HG02642 (cell line): ENCODE results near the gene FAM98B.
"Not testable (repeated sequence)": the region's sequence is repeated elsewhere in the genome, so short reads cannot be mapped to it uniquely, and the experiment has no call there.

Source experiments
- ATAC-seq: cut with Tn5 transposase; IDR thresholded peaks from one replicate; pipeline ENCODE4 v1.9.1; 2021; ENCODE audit warnings: mild to moderate bottlenecking; ENCODE audit not compliant: unreplicated experiment, poor library complexity

FAM98B gene

GRCh38 chr15:38453971-38454695 lies at the start of gene FAM98B:
Gene FAM98B, plus strand, starts transcription at chr15:38454127. Its CDS starts 35 bp downstream, at chr15:38454162.
- peak; percentile 94 for ATAC-seq

DNA sequence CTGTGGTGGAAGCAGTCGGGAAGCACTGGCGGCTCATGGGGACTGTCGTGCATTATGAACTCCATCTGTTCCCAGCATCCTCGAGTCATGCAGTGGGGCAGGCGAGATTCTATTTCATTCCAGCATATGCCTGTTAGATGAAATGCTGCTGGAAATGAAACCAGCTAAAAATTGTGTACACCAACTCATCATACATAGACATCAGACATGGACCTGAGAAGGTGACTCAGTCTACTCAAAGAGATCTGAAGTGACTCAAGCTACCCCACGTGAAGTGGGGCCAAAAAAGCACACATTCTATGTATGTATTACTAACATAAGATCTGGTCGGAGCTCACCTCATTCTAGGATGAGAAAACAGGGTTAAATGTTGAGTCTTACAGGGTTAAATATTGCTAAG lies 47.5 kb upstream of the FAM98B start:
- ATAC-seq = no peak

DNA sequence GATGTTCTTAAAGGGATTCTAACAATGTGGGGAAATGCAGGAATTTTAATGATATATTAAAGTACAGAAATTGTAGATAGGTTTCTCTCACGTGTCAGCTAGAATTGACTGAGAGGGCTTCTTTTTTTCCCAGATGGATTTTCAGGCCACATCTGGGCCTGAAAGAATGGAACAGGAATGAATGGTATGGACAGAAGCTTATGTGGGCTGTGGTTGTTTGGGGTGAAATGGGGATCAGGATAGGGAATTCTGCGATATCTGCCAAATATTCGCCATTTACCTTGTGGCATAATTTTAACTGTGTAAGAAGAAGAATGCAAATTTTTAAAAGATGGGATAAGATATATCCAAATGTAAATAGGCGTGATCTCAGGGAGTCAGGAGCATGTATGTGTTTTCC lies 45.4 kb upstream of the FAM98B start:
- ATAC-seq = no peak

- ATAC-seq = no peak
Observed at GRCh38 chr15:38411902-38412301, 42.0 kb upstream of the FAM98B start.

DNA sequence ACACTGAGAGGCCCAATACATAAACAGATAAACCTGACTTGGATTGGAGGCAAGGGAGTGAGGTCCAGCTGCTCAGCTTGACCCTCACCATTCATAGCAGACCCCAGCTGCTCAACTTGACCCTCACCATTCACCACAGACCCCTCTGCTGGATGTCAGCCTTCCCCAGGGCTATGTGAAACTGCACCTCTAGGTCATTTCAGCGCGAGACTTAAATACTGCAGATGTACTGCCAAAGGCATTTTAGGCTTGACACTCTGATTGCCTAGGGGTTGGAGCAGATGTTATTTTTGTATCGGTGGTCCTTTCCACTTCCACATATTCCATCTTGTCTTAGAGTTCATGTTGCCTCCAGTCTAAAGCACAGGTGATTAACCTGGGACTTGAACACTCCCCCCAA lies 41.5 kb upstream of the FAM98B start:
- ATAC-seq = no peak

DNA sequence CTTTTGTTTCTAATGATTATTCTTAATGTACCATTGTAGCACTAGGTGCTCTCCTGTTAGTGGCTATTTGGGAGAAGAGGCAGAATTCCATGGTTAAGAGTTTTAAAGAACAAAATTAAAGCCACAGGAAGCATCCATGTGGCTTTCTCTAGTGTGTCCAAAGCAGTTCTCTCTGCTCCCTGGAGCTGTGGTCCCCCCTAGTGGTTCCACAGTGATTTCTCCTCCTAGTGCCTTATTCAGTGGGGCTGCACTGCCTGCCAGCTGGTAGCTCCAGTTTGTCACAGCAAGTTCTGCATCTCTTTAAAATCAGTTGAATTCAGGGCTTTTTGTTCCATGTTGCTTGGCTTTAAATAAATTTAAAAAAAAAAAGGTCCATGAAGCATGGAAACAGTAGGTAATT lies 39.6 kb upstream of the FAM98B start:
- ATAC-seq = peak; percentile 57

DNA sequence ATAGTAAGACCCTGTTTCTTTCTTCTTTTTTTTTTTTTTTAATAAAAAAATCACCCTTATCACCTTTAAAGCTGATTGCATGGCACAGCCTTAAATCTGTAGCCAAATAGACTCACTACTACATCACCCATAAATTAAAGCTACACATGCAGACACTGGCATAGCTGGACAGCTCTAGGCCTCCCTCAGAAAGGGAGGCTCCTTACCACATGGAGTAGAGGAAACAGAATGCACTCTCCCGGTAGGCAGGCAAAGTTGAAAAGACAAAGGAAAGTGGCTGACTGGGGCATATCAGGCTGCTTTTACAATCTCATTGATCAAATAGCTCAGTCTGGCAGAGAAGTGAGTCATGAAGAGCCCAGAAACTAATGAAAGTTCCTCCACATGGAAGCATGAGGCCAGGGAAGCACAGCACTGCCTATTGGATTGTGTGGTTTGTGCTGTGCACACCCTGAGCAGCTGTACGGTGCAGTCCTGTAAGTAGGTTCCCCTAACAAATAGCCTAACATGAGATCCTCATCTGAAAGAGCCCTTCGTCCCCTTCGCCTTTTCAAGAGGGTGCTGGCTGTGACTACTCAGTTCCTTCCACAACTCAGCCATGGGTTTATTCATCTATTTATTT lies 32.7 kb upstream of the FAM98B start:
- ATAC-seq = no peak

DNA sequence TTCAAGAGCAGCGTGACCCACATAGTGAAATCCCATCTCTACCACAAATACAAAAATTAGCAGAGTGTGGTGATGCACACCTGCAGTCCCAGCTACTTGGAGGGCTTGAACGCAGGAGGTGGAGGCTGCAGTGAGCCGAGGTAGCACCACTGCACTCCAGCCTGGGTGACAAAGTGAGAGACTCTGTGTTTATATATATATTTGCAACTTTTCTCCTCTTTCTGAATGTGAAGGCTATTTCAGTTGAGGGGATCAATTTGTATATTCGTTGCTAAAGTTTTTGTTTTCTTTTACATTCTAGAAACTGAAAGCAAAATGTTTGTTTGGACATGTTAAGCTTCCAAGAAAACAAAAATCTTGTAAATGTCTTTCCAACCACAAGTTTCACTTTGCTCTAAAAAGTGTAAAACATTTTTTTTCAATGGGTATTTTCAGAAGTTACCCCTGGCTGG lies 29.8 kb upstream of the FAM98B start:
- peak; percentile 69 for ATAC-seq

DNA sequence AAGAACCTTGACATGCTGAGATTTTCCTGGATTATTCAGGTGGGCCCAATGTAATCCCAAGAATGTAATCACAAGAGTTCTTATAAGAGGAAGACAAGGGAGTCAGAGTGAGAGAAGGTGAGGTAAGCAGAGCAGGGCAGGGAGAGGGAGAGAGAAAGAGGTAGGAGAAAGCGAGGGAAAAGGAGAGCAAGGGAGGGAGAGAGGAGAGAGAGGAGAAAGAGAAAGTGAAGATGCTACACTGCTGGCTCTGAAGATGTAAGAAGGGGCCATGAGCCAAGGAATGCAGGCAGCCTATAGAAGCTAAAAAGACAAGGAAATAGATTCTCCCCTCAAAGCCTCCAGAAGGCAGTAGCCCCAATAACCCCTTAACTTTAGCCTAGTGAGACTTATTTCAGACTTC lies 28.7 kb upstream of the FAM98B start:
- no peak for ATAC-seq

DNA sequence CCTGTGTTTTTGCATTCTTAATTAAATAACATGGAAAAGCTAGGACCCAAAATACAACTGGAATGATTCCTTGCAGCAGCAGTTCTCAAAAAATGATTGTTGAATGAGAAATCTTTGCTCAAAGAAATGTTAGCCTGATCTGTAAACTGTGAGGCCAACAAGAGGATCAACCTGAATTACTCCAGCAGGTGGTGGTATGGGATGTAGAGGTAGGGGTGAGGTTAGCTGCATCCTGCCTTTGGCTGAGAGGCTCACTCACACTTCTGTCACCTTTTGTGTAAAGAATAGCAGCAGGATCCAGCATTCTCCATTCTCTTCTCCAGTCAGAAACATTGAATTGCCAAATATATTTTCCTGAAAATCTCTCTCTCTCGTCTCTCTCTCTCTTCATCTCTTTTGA lies 26.5 kb upstream of the FAM98B start:
- ATAC-seq = no peak

DNA sequence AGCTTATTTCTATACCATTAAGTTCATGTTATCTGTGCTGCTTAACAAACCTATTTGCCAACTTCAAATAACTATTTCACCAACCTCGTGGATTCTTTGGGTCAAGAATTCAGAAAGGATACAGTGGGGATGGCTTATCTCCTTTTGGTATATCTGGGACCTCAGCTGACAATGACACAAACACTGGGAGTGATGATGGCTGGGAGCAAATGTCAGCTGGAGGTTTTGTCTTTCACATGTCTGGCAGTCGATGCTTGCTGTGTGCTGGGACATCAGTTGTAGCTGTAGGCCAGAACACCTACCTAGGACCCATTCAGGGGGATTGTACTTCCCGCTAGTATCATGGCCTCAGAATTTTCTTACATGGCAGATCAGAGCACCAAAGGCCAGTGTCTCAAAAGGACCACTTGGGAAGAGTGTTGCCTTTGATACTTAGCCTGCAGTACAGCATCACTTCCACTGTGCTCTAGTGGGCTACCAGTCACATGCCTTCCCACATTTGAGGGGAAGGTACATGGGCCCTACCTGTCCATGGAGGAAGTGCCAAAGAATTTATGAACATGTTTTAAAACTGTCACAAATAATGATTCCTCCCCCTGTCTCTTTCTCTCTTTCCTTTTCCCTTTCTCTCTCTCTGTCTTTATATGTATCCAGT lies 23.7 kb upstream of the FAM98B start:
- no peak for ATAC-seq

DNA sequence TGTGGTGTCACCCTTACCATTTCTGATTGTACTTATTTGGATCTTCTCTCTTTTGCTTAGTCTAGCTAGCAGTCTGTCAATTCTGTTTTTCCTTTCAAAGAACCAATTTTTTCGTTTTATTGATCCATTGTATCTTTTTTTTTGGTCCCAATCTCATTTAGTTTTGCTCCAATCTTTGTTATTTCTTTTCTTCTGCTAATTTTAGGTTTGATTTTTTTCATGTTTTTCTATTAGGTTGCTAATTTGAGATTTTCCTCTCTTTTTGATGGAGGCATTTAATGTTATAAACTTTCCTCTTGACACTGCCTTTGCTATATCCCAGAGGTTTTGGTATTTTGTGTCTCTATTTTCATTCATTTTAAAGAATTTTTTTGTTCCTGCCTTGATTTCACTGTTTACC lies 16.9 kb upstream of the FAM98B start:
- no peak for ATAC-seq

DNA sequence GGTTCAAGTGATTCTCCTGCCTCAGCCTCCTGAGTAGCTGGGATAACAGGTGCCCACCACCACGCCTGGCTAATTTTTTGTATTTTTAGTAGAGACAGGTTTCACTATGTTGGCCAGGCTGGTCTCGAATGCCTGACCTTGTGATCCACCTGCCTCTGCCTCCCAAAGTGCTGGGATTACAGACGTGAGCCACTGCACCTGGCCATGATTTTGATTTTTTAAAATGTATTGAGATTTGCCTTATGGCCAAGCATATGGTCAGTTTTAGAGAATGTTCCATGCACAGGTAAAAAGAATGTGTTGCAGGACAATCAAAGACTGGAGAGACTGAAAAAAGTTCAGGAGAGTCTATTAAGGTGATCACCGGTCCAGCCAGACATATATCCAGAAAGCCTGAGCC lies 16.3 kb upstream of the FAM98B start:
- ATAC-seq = not testable (repeated sequence)

GRCh38 chr15:38438031-38438986 lies 15.6 kb upstream of the FAM98B start:
- ATAC-seq = no peak

GRCh38 chr15:38440353-38441129 lies 13.4 kb upstream of the FAM98B start:
- ATAC-seq = peak; percentile 81

GRCh38 chr15:38441130-38441519 lies 12.8 kb upstream of the FAM98B start:
- no peak for ATAC-seq

DNA sequence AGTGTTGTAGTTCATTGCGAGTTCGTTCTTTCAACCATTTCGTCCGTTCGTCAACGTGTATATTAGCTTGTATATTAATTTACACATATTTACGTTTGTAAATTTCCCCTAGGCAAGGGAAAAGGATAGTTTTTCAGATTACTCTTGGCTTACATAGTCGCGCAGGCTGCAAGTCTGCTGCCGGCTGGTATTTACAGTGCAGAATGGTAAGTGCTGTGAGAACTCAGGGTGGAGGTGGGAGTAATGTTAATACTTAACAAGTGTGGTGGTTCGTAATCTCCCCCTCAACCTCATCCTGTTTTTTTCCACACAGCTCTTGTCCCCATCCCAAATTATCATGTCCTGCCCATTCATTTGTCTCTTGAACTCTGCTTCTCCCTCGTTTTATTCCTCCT lies 766 bp downstream of the FAM98B start:
- no peak for ATAC-seq

DNA sequence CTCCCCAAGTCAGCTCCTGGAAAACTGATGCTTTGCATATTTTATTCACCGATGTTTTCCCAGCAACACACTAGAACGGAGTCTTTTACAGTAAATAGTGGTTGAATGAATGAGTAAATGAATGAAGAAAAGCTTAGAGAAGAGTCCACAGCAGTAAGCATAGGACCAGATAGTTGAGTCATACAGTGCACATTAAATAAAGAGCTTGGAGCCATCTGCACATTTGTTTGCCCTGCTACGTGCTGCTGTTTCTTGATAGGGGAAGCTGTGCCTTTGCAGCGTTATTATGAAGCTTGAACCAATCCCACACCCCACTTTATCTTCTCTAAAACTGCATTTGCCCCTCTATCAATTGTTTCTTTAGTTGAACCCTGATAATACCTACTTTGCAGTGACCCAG lies 1.2 kb downstream of the FAM98B start:
- no peak for ATAC-seq

DNA sequence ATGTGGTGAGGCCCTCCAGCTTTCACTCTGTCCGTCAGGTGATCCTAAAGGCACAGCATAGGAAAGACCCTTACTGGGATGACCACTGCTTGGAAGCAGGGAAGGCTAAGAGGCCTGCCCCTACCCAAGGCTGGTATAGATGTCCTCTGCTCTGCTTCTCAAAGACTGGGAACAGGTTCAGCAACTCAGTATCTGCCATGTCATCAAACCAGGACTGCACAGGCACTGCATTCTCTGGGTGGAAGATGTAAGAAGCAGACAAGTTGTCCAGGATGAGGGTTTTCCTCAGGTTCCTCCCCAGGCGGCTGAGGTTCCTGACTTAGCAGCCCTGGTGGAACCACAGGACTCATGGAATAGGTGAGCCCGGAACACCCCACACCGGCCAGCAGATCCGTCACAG lies 4.7 kb downstream of the FAM98B start:
- ATAC-seq = no peak

- no peak for ATAC-seq
Observed at GRCh38 chr15:38459480-38459879, 5.6 kb downstream of the FAM98B start.
